ENCODE results near the gene DNAH5. TPM values are rescaled to one million over a fixed set of nuclear protein-coding genes. Genes with fewer than 3 reads are reported as not detected.

Gene DNAH5
- total and polyA plus RNA-seq, 2 donors (not counting 3 experiments of a cell fraction or from before 2014, with no cell fraction given): 0.23 to 1.7 TPM

GRCh38 chr5:13860146-13860545, 84.3 kb downstream of the DNAH5 start:
- no peaks in the 10 kb centered on the region for H3K36me3 ChIP-seq (ENCODE audit: control insufficient read depth in 2 of 2, extremely low read depth in 1 of 2, insufficient read depth in 2 of 2, low read length in 2 of 2)
- ChIA-PET POLR2A (no interaction called here), CTCF (no interaction called here)
- H3K9me1 ChIP-seq (replicated peaks; ENCODE audit: control insufficient read depth, extremely low read depth, insufficient read depth, low read length): no peaks in the 10 kb centered on the region
- H3K4me2 ChIP-seq (ENCODE audit: insufficient read depth, low read length): no peak overlapping the region
- no peaks in the 10 kb centered on the region for H3K9me3 ChIP-seq (replicated peaks; ENCODE audit: control insufficient read depth, insufficient read depth, low read length)
- H3K79me2 ChIP-seq (ENCODE audit: control insufficient read depth, insufficient read depth, low read length): no peaks in the 10 kb centered on the region
- no peaks in the 10 kb centered on the region for H4K20me1 ChIP-seq (replicated peaks; ENCODE audit: control insufficient read depth, extremely low read depth, insufficient read depth, low read length)
- TF ChIP-seq FOS (IDR thresholded peaks at IDR 0.05; ENCODE audit: borderline replicate concordance, insufficient read depth, low read length): no peak
- H3K9ac ChIP-seq (replicated peaks; ENCODE audit: extremely low read depth, insufficient read depth, low read length): no peak overlapping the region
- BruUV-seq (replicated peaks): no TSS peak
- intact Hi-C loops (cut with micrococcal nuclease): no loop called here
- DNase-seq (ENCODE audit: low read depth, low spot score) (no peak), FAIRE-seq (no peak)
- no peaks in the 10 kb centered on the region for H3K4me1 ChIP-seq (ENCODE audit: control insufficient read depth, extremely low read depth, insufficient read depth, low read length)
- no peaks in the 10 kb centered on the region for H3K27me3 ChIP-seq (ENCODE audit: control insufficient read depth in 2 of 2, insufficient read depth in 2 of 2, low read length in 2 of 2)
- H2AFZ ChIP-seq (ENCODE audit: low read depth, low read length): no peak overlapping the region
- H3K4me3 ChIP-seq (replicated peaks in 1 of 3; ENCODE audit: insufficient read depth in 1 of 3, low read depth in 1 of 3, low read length in 3 of 3): no peak overlapping the region
- dilution Hi-C loops (cut with MboI; ENCODE audit: extremely low pct_ligation_motif_present, low sequenced_read_pairs): no loop called here
- no peak overlapping the region for H3K27ac ChIP-seq (ENCODE audit: insufficient read depth, low read depth, low read length)

- H3K9me3 ChIP-seq (replicated peaks; ENCODE audit: control insufficient read depth, insufficient read depth, low read length): no peaks in the 10 kb centered on the region
- no peaks in the 10 kb centered on the region for H3K9me1 ChIP-seq (replicated peaks; ENCODE audit: control insufficient read depth, extremely low read depth, insufficient read depth, low read length)
- FAIRE-seq (no peak), DNase-seq (ENCODE audit: low read depth, low spot score) (no peak)
- H3K4me2 ChIP-seq (ENCODE audit: insufficient read depth, low read length): no peak overlapping the region
- H2AFZ ChIP-seq (ENCODE audit: low read depth, low read length): no peak overlapping the region
- H3K36me3 ChIP-seq (ENCODE audit: control insufficient read depth in 2 of 2, extremely low read depth in 1 of 2, insufficient read depth in 2 of 2, low read length in 2 of 2): no peaks in the 10 kb centered on the region
- H3K4me3 ChIP-seq (replicated peaks in 1 of 3; ENCODE audit: insufficient read depth in 1 of 3, low read depth in 1 of 3, low read length in 3 of 3): no peak overlapping the region
- H3K4me1 ChIP-seq (ENCODE audit: control insufficient read depth, extremely low read depth, insufficient read depth, low read length): no peaks in the 10 kb centered on the region
- no peaks in the 10 kb centered on the region for H3K79me2 ChIP-seq (ENCODE audit: control insufficient read depth, insufficient read depth, low read length)
- H3K27ac ChIP-seq (ENCODE audit: insufficient read depth, low read depth, low read length): no peak overlapping the region
- no peak overlapping the region for H3K9ac ChIP-seq (replicated peaks; ENCODE audit: extremely low read depth, insufficient read depth, low read length)
- ChIA-PET CTCF (no interaction called here), POLR2A (no interaction called here)
- no peaks in the 10 kb centered on the region for H3K27me3 ChIP-seq (ENCODE audit: control insufficient read depth in 2 of 2, insufficient read depth in 2 of 2, low read length in 2 of 2)
- no peaks in the 10 kb centered on the region for H4K20me1 ChIP-seq (replicated peaks; ENCODE audit: control insufficient read depth, extremely low read depth, insufficient read depth, low read length)
- dilution Hi-C loops (cut with MboI; ENCODE audit: extremely low pct_ligation_motif_present, low sequenced_read_pairs) (no loop called here), intact Hi-C loops (cut with micrococcal nuclease) (no loop called here)
- no TSS peak for BruUV-seq (replicated peaks)
- TF ChIP-seq FOS (IDR thresholded peaks at IDR 0.05; ENCODE audit: borderline replicate concordance, insufficient read depth, low read length): no peak
- no peak for TF ChIP-seq POLR2A (IDR thresholded peaks at IDR 0.05; ENCODE audit: low read depth, low read length)
- TF ChIP-seq POLR2AphosphoS5 (IDR thresholded peaks at IDR 0.05; ENCODE audit: insufficient read depth, low read depth, low read length): no peak
- TF ChIP-seq GATA2 (IDR thresholded peaks at IDR 0.05; ENCODE audit: insufficient read depth, insufficient read length, low read depth, low read length): no peak
- TF ChIP-seq EZH2 (IDR thresholded peaks at IDR 0.05; ENCODE audit: borderline replicate concordance, low read depth, low read length, severe bottlenecking): no peak
- TF ChIP-seq CTCF (IDR thresholded peaks at IDR 0.05; ENCODE audit: extremely low read depth in 1 of 2, insufficient read depth in 1 of 2, low read depth in 1 of 2, low read length in 2 of 2): no peak
- no peak for TF ChIP-seq MAX (IDR thresholded peaks at IDR 0.05; ENCODE audit: insufficient read depth, insufficient read length)
- no peak for TF ChIP-seq MYC (IDR thresholded peaks at IDR 0.05; ENCODE audit: low read depth, low read length)
- TF ChIP-seq JUN (IDR thresholded peaks at IDR 0.05; ENCODE audit: borderline replicate concordance, insufficient read depth, insufficient read length, low read depth): no peak
Observed at GRCh38 chr5:13859270-13860065, 85.0 kb downstream of the DNAH5 start.

Measured in endothelial cell of umbilical vein (primary cell).